ENCODE results near the gene URB1. TPM values are rescaled to one million over a fixed set of nuclear protein-coding genes. Genes with fewer than 3 reads are reported as not detected.
A peak's percentile ranks its signal among the peaks of the same experiment; 100 is the strongest.

The URB1 gene
- total RNA-seq, 2 experiments from 2014 or later, result 15.8 to 16.5 TPM

GRCh38 chr21:32308696-32309095 is 84.1 kb downstream of the URB1 start:
- no peak overlapping the region for H3K27ac Mint-ChIP-seq
- no peaks in the 10 kb centered on the region for H3K27me3 Mint-ChIP-seq

GRCh38 chr21:32307706-32308105 is 85.1 kb downstream of the URB1 start:
- DNase-seq (no peak), ATAC-seq (ENCODE audit: low read depth) (no peak)
- peaks cover 8% of the 10 kb centered on the region for H3K36me3 Mint-ChIP-seq
- POLR2A ChIA-PET, result no interaction called here
- H3K4me1 Mint-ChIP-seq, result peaks cover 3% of the 10 kb centered on the region
- no peak overlapping the region for H3K4me3 Mint-ChIP-seq
- H3K27ac Mint-ChIP-seq, result no peak overlapping the region
- no peaks in the 10 kb centered on the region for H3K27me3 Mint-ChIP-seq
- H3K9me3 Mint-ChIP-seq, result no peaks in the 10 kb centered on the region

More at GRCh38 chr21:32308696-32309095, 84.1 kb downstream of the URB1 start:
- Mint-ChIP-seq H3K36me3 (peaks cover 8% of the 10 kb centered on the region), H3K9me3 (no peaks in the 10 kb centered on the region), H3K4me3 (no peak overlapping the region), H3K4me1 (peaks cover 3% of the 10 kb centered on the region)
- POLR2A ChIA-PET, result no interaction called here
- DNase-seq (no peak), ATAC-seq (ENCODE audit: low read depth) (no peak)

- H3K4me1 Mint-ChIP-seq, result peaks cover 3% of the 10 kb centered on the region
- no peaks in the 10 kb centered on the region for H3K9me3 Mint-ChIP-seq
- H3K36me3 Mint-ChIP-seq, result peaks cover 8% of the 10 kb centered on the region
- POLR2A ChIA-PET, result no interaction called here
- no peak overlapping the region for H3K4me3 Mint-ChIP-seq
- no peak overlapping the region for H3K27ac Mint-ChIP-seq
- no peak for DNase-seq
- no peak for ATAC-seq (ENCODE audit: low read depth)
- H3K27me3 Mint-ChIP-seq, result no peaks in the 10 kb centered on the region
Observed at GRCh38 chr21:32306021-32306780, 86.6 kb downstream of the URB1 start.

GRCh38 chr21:32304998-32305397 is 87.8 kb downstream of the URB1 start:
- H3K9me3 Mint-ChIP-seq, result no peaks in the 10 kb centered on the region
- H3K36me3 Mint-ChIP-seq, result peaks cover 9% of the 10 kb centered on the region
- no peak overlapping the region for H3K4me3 Mint-ChIP-seq
- no peak overlapping the region for H3K27ac Mint-ChIP-seq
- no peak for DNase-seq
- no peak for ATAC-seq (ENCODE audit: low read depth)
- H3K4me1 Mint-ChIP-seq, result no peaks in the 10 kb centered on the region
- no peaks in the 10 kb centered on the region for H3K27me3 Mint-ChIP-seq
- POLR2A ChIA-PET, result no interaction called here

- H3K27me3 Mint-ChIP-seq, result no peaks in the 10 kb centered on the region
- H3K4me1 Mint-ChIP-seq, result no peaks in the 10 kb centered on the region
- POLR2A ChIA-PET, result no interaction called here
- H3K36me3 Mint-ChIP-seq, result peaks cover 11% of the 10 kb centered on the region
- H3K9me3 Mint-ChIP-seq, result no peaks in the 10 kb centered on the region
- no peak for DNase-seq
- peak overlapping the region; percentile 71 for H3K27ac Mint-ChIP-seq
- H3K4me3 Mint-ChIP-seq, result no peak overlapping the region
- ATAC-seq (ENCODE audit: low read depth), result no peak
Observed at GRCh38 chr21:32303385-32303784, 89.4 kb downstream of the URB1 start.

- H3K27me3 Mint-ChIP-seq, result no peaks in the 10 kb centered on the region
- no peak for ATAC-seq (ENCODE audit: low read depth)
- no peak for DNase-seq
- peaks cover 11% of the 10 kb centered on the region for H3K36me3 Mint-ChIP-seq
- H3K4me3 Mint-ChIP-seq, result no peak overlapping the region
- no peak overlapping the region for H3K27ac Mint-ChIP-seq
- no peaks in the 10 kb centered on the region for H3K9me3 Mint-ChIP-seq
- POLR2A ChIA-PET, result no interaction called here
- no peaks in the 10 kb centered on the region for H3K4me1 Mint-ChIP-seq
Observed at GRCh38 chr21:32302560-32302959, 90.3 kb downstream of the URB1 start.

GRCh38 chr21:32301596-32301995 is 91.2 kb downstream of the URB1 start:
- H3K4me1 Mint-ChIP-seq, result no peaks in the 10 kb centered on the region
- DNase-seq, result no peak
- H3K9me3 Mint-ChIP-seq, result no peaks in the 10 kb centered on the region
- ATAC-seq (ENCODE audit: low read depth), result no peak
- POLR2A ChIA-PET, result no interaction called here
- H3K27me3 Mint-ChIP-seq, result no peaks in the 10 kb centered on the region
- peaks cover 9% of the 10 kb centered on the region for H3K36me3 Mint-ChIP-seq
- no peak overlapping the region for H3K27ac Mint-ChIP-seq
- H3K4me3 Mint-ChIP-seq, result no peak overlapping the region

- Mint-ChIP-seq H3K4me3 (no peak overlapping the region), H3K36me3 (peaks cover 8% of the 10 kb centered on the region), H3K4me1 (no peaks in the 10 kb centered on the region), H3K9me3 (no peaks in the 10 kb centered on the region), H3K27me3 (no peaks in the 10 kb centered on the region), H3K27ac (no peak overlapping the region)
- ATAC-seq (ENCODE audit: low read depth) (no peak), DNase-seq (no peak)
- POLR2A ChIA-PET, result no interaction called here
Observed at GRCh38 chr21:32300117-32300681, 92.6 kb downstream of the URB1 start.

- H3K4me3 Mint-ChIP-seq, result no peak overlapping the region
- H3K36me3 Mint-ChIP-seq, result peaks cover 8% of the 10 kb centered on the region
- H3K9me3 Mint-ChIP-seq, result no peaks in the 10 kb centered on the region
- ATAC-seq (ENCODE audit: low read depth) (no peak), DNase-seq (no peak)
- POLR2A ChIA-PET, result no interaction called here
- H3K4me1 Mint-ChIP-seq, result no peaks in the 10 kb centered on the region
- no peaks in the 10 kb centered on the region for H3K27me3 Mint-ChIP-seq
- no peak overlapping the region for H3K27ac Mint-ChIP-seq
Observed at GRCh38 chr21:32299695-32300094, 93.1 kb downstream of the URB1 start.

GRCh38 chr21:32298658-32299081 is 94.1 kb downstream of the URB1 start, which contains the start of gene MRAP:
Gene MRAP (plus strand): TSS chr21:32298855. CDS start chr21:32298972, 117 bp downstream.
- DNase-seq (no peak), ATAC-seq (ENCODE audit: low read depth) (no peak)
- Mint-ChIP-seq H3K27ac (no peak within 1 kb of the TSS), H3K9me3 (no peaks in the 10 kb centered on the region), H3K36me3 (peaks cover 8% of the 10 kb centered on the region), H3K4me1 (no peaks in the 10 kb centered on the region), H3K4me3 (no peak within 1 kb of the TSS), H3K27me3 (no peaks in the 10 kb centered on the region)
- POLR2A ChIA-PET, result no interaction called here

GRCh38 chr21:32298148-32298559 is 94.7 kb downstream of the URB1 start:
- Mint-ChIP-seq H3K9me3 (no peaks in the 10 kb centered on the region), H3K27ac (no peak overlapping the region), H3K27me3 (no peaks in the 10 kb centered on the region), H3K4me1 (no peaks in the 10 kb centered on the region), H3K36me3 (peaks cover 8% of the 10 kb centered on the region), H3K4me3 (no peak overlapping the region)
- POLR2A ChIA-PET, result no interaction called here
- DNase-seq, result no peak
- no peak for ATAC-seq (ENCODE audit: low read depth)

- DNase-seq (no peak), ATAC-seq (ENCODE audit: low read depth) (no peak)
- Mint-ChIP-seq H3K27ac (no peak overlapping the region), H3K9me3 (no peaks in the 10 kb centered on the region), H3K27me3 (no peaks in the 10 kb centered on the region), H3K4me3 (no peak overlapping the region), H3K4me1 (no peaks in the 10 kb centered on the region), H3K36me3 (peaks cover 8% of the 10 kb centered on the region)
- POLR2A ChIA-PET, result no interaction called here
Observed at GRCh38 chr21:32297449-32297848, 95.4 kb downstream of the URB1 start.

GRCh38 chr21:32285476-32285875 is 107.3 kb downstream of the URB1 start:
- POLR2A ChIA-PET, result interaction anchor here (0.7 kb wide), 1 partner anchor 125 kb away, joined by 3 read pairs; no protein-coding TSS in a partner anchor
- H3K4me3 Mint-ChIP-seq, result no peak overlapping the region
- peaks cover 2% of the 10 kb centered on the region for H3K4me1 Mint-ChIP-seq
- peaks cover 5% of the 10 kb centered on the region for H3K36me3 Mint-ChIP-seq
- no peaks in the 10 kb centered on the region for H3K27me3 Mint-ChIP-seq
- ATAC-seq (ENCODE audit: low read depth) (no peak), DNase-seq (no peak)
- no peak overlapping the region for H3K27ac Mint-ChIP-seq
- peaks cover 2% of the 10 kb centered on the region for H3K9me3 Mint-ChIP-seq

- Mint-ChIP-seq H3K27me3 (no peaks in the 10 kb centered on the region), H3K27ac (no peak overlapping the region), H3K9me3 (peaks cover 2% of the 10 kb centered on the region), H3K36me3 (peaks cover 5% of the 10 kb centered on the region), H3K4me3 (no peak overlapping the region), H3K4me1 (peaks cover 6% of the 10 kb centered on the region)
- DNase-seq (no peak), ATAC-seq (ENCODE audit: low read depth) (no peak)
- POLR2A ChIA-PET, result no interaction called here
Observed at GRCh38 chr21:32282992-32283391, 109.8 kb downstream of the URB1 start.

All from activated naive CD8-positive, alpha-beta T cell treated with anti-CD3 and anti-CD28 coated beads, Interleukin-2, amount 10 ng/mL, durations not matched to agents 7 days and 5 days (primary cell).